ENCODE measurements around the gene CHKB.

The CHKB gene

DNA sequence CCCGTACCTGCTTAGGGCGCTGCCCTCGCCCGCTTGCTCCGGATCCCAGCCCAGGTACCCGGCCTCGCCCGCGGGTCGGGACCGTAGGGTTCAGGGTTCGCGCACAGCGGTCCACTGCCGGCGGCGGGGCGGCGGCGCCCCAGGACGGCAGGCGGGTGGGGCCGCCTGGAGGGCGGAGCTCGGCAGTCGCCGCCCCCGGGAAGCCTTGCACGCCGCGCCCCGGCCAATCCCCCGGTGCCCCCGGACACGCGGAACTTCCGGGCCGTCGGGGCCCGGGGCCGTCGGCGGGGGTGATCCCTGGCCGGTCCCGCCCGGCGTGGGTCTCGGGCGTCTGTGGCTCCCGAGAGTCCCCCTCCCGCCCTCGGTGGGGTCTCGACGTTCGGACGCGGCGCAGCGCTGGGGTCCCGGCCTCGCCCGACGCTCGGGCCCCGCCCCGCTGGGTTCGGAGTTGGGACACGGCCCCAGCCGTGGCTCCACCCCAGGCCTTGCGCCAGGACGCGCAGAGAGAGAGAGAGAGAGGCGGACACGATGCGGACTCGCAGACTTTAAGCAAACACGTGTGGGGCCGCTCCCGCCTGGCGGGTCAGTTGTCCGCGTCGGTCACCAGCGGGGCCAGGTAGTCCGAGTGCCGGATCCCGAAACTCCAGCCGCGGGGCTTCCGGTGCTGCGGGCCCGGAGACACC lies 52.6 kb downstream of the CHKB start, which contains the start of gene TYMP:
Gene TYMP, minus strand, starts transcription at position 116 of the 683 bp plus-strand sequence. CDS start 303 bp downstream, outside the sequence.
- H3K4me1 ChIP-seq, result peaks cover 9% of the 10 kb centered on the region
- no peaks in the 10 kb centered on the region for H3K36me3 ChIP-seq (ENCODE audit: control insufficient read depth, insufficient read depth, low read length)
- H3K9me3 ChIP-seq (ENCODE audit: control insufficient read depth, low read length), result no peaks in the 10 kb centered on the region
- H2AFZ ChIP-seq, result peak within 1 kb of the TSS; percentile 76
- H3K27ac ChIP-seq, result peak within 1 kb of the TSS; percentile 88
- peak within 1 kb of the TSS; percentile 19 for H3K9ac ChIP-seq
- no peaks in the 10 kb centered on the region for H3K79me2 ChIP-seq
- H3K4me2 ChIP-seq (ENCODE audit: low read length), result peak within 1 kb of the TSS; percentile 99
- H3K4me3 ChIP-seq (ENCODE audit: low read depth, low read length), result peak within 1 kb of the TSS; percentile 95
- H3K27me3 ChIP-seq (ENCODE audit: control insufficient read depth, insufficient read depth, low read length), result no peaks in the 10 kb centered on the region
- TF ChIP-seq CTCF (IDR thresholded peaks at IDR 0.05), result no peak

- Histone ChIP-seq H3K27me3 (ENCODE audit: control insufficient read depth, insufficient read depth, low read length) (no peaks in the 10 kb centered on the region), H3K9ac (no peak overlapping the region), H3K79me2 (no peaks in the 10 kb centered on the region), H3K27ac (peak overlapping the region; percentile 88), H3K4me3 (ENCODE audit: low read depth, low read length) (peak overlapping the region; percentile 95), H3K4me1 (peaks cover 9% of the 10 kb centered on the region), H3K4me2 (ENCODE audit: low read length) (peak overlapping the region; percentile 99), H2AFZ (no peak overlapping the region), H3K9me3 (ENCODE audit: control insufficient read depth, low read length) (no peaks in the 10 kb centered on the region), H3K36me3 (ENCODE audit: control insufficient read depth, insufficient read depth, low read length) (no peaks in the 10 kb centered on the region)
- TF ChIP-seq CTCF (IDR thresholded peaks at IDR 0.05), result no peak
These were observed 53.2 kb downstream of the CHKB start for GRCh38 chr22:50529416-50529896.
